ENCODE results near the gene FAXDC2. TPM values are rescaled to one million over a fixed set of nuclear protein-coding genes. Genes with fewer than 3 reads are reported as not detected.

Gene FAXDC2
- total and polyA plus RNA-seq, 2 of the 13 experiments (the other 11 are each of a cell fraction or from before 2014, with no cell fraction given), result 4.7 to 58.8 TPM

DNA sequence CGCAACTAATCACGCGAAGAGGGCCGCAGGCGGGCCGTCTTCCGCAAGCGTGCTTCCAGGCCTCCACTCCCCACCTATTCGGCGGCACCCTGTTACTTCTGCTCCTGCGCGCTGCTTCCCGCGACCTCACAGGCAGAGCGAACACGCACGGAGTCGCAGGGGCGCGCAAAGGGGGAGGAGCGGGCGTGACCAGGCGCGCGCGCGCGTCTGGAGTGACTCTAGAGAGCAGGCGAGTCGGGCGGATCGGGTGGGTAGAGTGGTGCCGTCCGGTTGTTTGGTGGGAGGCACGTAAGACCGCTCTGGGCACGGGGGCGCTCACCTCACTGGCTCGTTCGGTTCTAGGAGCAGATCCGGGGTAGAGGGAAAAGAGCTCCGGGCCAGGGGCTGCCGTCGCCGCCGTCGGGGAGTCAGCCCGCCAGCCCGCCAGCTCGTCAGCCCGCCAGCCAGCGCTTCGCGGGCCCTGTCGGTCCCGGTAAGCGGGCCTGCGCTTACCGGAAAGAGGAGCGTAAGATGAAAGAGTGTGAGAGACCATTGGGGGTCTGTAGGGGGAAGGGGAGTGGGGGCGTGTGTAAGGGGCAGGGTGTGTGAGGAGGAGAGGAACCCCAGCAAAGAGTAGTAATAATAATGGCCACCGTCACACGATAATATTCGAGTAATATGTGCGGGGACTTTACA is 8.0 kb upstream of the FAXDC2 start, which contains the start of gene CNOT8 (continued):
- TF ChIP-seq XRCC5 (optimal IDR thresholded peaks at IDR 0.05; ENCODE audit: low read length), result peak; percentile 91
- no peak for TF ChIP-seq ZFP1 (CRISPR knock-in tag; IDR thresholded peaks at IDR 0.05)
- TF ChIP-seq ARNT (IDR thresholded peaks at IDR 0.05), result no peak
- TF ChIP-seq RELA (CRISPR knock-in tag; IDR thresholded peaks at IDR 0.05), result no peak
- peak; percentile 60; the same call in 1 of the 2 replicates for TF ChIP-seq SAFB2 (CRISPR knock-in tag; IDR thresholded peaks at IDR 0.05; ENCODE audit: borderline replicate concordance, low read depth)
- no peak; the same call in 1 of the 2 replicates for TF ChIP-seq NKX3-1 (CRISPR knock-in tag; IDR thresholded peaks at IDR 0.05)
- no peak for TF ChIP-seq ZNF720 (CRISPR knock-in tag; IDR thresholded peaks at IDR 0.05)
- TF ChIP-seq, protein P1, sequence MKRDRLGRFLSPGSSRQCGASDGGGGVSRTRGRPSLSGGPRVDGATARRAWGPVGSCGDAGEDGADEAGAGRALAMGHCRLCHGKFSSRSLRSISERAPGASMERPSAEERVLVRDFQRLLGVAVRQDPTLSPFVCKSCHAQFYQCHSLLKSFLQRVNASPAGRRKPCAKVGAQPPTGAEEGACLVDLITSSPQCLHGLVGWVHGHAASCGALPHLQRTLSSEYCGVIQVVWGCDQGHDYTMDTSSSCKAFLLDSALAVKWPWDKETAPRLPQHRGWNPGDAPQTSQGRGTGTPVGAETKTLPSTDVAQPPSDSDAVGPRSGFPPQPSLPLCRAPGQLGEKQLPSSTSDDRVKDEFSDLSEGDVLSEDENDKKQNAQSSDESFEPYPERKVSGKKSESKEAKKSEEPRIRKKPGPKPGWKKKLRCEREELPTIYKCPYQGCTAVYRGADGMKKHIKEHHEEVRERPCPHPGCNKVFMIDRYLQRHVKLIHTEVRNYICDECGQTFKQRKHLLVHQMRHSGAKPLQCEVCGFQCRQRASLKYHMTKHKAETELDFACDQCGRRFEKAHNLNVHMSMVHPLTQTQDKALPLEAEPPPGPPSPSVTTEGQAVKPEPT (CRISPR knock-in tag; IDR thresholded peaks at IDR 0.05; ENCODE audit: low read depth), result no peak
- TF ChIP-seq TSC22D2 (CRISPR knock-in tag; IDR thresholded peaks at IDR 0.05; ENCODE audit: borderline replicate concordance), result peak; percentile 63
- TF ChIP-seq, protein P2, sequence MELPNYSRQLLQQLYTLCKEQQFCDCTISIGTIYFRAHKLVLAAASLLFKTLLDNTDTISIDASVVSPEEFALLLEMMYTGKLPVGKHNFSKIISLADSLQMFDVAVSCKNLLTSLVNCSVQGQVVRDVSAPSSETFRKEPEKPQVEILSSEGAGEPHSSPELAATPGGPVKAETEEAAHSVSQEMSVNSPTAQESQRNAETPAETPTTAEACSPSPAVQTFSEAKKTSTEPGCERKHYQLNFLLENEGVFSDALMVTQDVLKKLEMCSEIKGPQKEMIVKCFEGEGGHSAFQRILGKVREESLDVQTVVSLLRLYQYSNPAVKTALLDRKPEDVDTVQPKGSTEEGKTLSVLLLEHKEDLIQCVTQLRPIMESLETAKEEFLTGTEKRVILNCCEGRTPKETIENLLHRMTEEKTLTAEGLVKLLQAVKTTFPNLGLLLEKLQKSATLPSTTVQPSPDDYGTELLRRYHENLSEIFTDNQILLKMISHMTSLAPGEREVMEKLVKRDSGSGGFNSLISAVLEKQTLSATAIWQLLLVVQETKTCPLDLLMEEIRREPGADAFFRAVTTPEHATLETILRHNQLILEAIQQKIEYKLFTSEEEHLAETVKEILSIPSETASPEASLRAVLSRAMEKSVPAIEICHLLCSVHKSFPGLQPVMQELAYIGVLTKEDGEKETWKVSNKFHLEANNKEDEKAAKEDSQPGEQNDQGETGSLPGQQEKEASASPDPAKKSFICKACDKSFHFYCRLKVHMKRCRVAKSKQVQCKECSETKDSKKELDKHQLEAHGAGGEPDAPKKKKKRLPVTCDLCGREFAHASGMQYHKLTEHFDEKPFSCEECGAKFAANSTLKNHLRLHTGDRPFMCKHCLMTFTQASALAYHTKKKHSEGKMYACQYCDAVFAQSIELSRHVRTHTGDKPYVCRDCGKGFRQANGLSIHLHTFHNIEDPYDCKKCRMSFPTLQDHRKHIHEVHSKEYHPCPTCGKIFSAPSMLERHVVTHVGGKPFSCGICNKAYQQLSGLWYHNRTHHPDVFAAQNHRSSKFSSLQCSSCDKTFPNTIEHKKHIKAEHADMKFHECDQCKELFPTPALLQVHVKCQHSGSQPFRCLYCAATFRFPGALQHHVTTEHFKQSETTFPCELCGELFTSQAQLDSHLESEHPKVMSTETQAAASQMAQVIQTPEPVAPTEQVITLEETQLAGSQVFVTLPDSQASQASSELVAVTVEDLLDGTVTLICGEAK (IDR thresholded peaks at IDR 0.05), result no peak
- TF ChIP-seq, protein P2 (CRISPR knock-in tag; IDR thresholded peaks at IDR 0.05), result peak; percentile 75
- TF ChIP-seq HDAC6 (IDR thresholded peaks at IDR 0.05; ENCODE audit: low read depth, low read length), result no peak
- TF ChIP-seq ZNF335 (CRISPR knock-in tag; IDR thresholded peaks at IDR 0.05), result 0 out of 2 replicates have a peak, but pooled peaks have one; percentile 16
- no peak for TF ChIP-seq NONO (IDR thresholded peaks at IDR 0.05)
- peak; percentile 91 for TF ChIP-seq NONO (CRISPR knock-in tag; conservative IDR thresholded peaks at IDR 0.05)
- TF ChIP-seq ZNF253 (CRISPR knock-in tag; IDR thresholded peaks at IDR 0.05; ENCODE audit: borderline replicate concordance), result no peak
- TF ChIP-seq ZFP37 (CRISPR knock-in tag; IDR thresholded peaks at IDR 0.05; ENCODE audit: borderline replicate concordance), result no peak
- no peak; the same call in 1 of the 2 replicates for TF ChIP-seq ZNF274 (CRISPR knock-in tag; IDR thresholded peaks at IDR 0.05)
- TF ChIP-seq HNRNPH1 (optimal IDR thresholded peaks at IDR 0.05; ENCODE audit: low read depth, low read length), result no peak
- TF ChIP-seq CBX5 (CRISPR knock-in tag; IDR thresholded peaks at IDR 0.05; ENCODE audit: borderline replicate concordance), result peak; percentile 68; the same call in 1 of the 2 replicates
- no peak for TF ChIP-seq PITX1 (CRISPR knock-in tag; IDR thresholded peaks at IDR 0.05)
- TF ChIP-seq PLRG1 (conservative IDR thresholded peaks at IDR 0.05), result no peak

Data from HepG2 (cell line).